Type B pancreatic cell (in vitro differentiated cells): ENCODE data around the gene KRT86. TPM values are rescaled to one million over a fixed set of nuclear protein-coding genes. Genes with fewer than 3 reads are reported as not detected.

Source experiments
- DNase-seq: peaks from one replicate; pipeline ENCODE4 v3.0.0; 2021; ENCODE audit warnings: mixed read lengths; ENCODE audit not compliant: unreplicated experiment; ENCODE audit errors: extremely low spot score
- H3K27ac Mint-ChIP-seq: 2 replicates; pipeline ENCODE4 v1.8.0; 2021; ENCODE audit warnings: mild to moderate bottlenecking, mixed read lengths
- H3K27me3 Mint-ChIP-seq: 2 replicates; pipeline ENCODE4 v1.8.0; 2021; ENCODE audit warnings: mixed read lengths
- H3K36me3 Mint-ChIP-seq: 2 replicates; pipeline ENCODE4 v1.8.0; 2021; ENCODE audit warnings: mixed read lengths
- H3K4me1 Mint-ChIP-seq: one replicate; pipeline ENCODE4 v1.8.0; 2021; ENCODE audit warnings: mixed read lengths; ENCODE audit not compliant: unreplicated experiment
- H3K4me3 Mint-ChIP-seq: 2 replicates; pipeline ENCODE4 v1.8.0; 2021; ENCODE audit warnings: mild to moderate bottlenecking, mixed read lengths
- H3K9me3 Mint-ChIP-seq: 2 replicates; pipeline ENCODE4 v1.8.0; 2021; ENCODE audit warnings: mixed read lengths
- total RNA-seq: library from RNA; stranded (reverse); gene quantifications from 2 replicates; pipeline ENCODE4 v1.2.1, GENCODE V29; 2021; ENCODE audit warnings: low replicate concordance
- TF ChIP-seq, protein P1 (sequence below): fragments of 200-600 bp; sonication (generic); conservative IDR thresholded peaks from 2 replicates; pipeline ENCODE4 v1.5.0; 2021; ENCODE audit warnings: antibody characterized with exemption, mild to moderate bottlenecking

Gene KRT86
- total RNA-seq, 1 donor from 2014 or later, result 0.14 TPM

DNA sequence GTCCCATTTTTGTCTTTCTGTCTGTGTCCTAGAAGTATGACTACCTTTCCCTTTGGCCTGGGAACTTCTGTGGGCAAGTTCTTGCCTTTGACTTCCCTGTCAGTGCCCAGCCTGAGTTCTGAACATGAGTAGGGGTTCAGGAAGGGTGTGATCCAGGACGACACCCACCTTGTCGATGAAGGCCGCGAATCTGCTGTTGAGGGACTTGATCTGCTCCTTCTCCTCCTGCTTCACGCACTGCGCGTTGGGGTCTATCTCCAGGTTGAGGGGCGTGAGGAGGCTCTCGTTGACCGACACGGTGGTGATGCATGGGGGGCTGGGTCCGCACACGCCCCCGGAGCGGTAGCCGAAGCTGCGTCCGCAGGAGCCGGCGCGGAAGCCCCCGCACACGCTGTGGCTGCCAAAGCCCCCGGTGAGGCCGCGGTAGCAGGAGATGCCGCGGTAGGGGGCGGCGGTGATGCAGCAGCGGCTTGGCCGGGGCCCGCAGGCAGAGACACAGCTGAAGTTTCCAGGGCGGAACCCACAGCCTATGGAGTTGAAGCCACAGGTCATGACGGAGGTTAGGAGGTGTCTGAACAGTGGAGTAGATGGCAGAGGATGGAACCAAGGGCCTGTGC lies 46.4 kb downstream of the KRT86 start, which contains the start of gene KRT83:
TSS of gene KRT83 (minus strand) at position 615 of the 617 bp plus-strand sequence. CDS start at position 552, 63 bp downstream.
- Mint-ChIP-seq H3K4me3 (no peak within 1 kb of the TSS), H3K9me3 (no peaks in the 10 kb centered on the region), H3K36me3 (no peaks in the 10 kb centered on the region), H3K4me1 (no peaks in the 10 kb centered on the region), H3K27ac (no peak within 1 kb of the TSS), H3K27me3 (peaks cover 54% of the 10 kb centered on the region)
- DNase-seq, result no peak
- TF ChIP-seq, protein P1, sequence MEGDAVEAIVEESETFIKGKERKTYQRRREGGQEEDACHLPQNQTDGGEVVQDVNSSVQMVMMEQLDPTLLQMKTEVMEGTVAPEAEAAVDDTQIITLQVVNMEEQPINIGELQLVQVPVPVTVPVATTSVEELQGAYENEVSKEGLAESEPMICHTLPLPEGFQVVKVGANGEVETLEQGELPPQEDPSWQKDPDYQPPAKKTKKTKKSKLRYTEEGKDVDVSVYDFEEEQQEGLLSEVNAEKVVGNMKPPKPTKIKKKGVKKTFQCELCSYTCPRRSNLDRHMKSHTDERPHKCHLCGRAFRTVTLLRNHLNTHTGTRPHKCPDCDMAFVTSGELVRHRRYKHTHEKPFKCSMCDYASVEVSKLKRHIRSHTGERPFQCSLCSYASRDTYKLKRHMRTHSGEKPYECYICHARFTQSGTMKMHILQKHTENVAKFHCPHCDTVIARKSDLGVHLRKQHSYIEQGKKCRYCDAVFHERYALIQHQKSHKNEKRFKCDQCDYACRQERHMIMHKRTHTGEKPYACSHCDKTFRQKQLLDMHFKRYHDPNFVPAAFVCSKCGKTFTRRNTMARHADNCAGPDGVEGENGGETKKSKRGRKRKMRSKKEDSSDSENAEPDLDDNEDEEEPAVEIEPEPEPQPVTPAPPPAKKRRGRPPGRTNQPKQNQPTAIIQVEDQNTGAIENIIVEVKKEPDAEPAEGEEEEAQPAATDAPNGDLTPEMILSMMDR, result no peak

DNA sequence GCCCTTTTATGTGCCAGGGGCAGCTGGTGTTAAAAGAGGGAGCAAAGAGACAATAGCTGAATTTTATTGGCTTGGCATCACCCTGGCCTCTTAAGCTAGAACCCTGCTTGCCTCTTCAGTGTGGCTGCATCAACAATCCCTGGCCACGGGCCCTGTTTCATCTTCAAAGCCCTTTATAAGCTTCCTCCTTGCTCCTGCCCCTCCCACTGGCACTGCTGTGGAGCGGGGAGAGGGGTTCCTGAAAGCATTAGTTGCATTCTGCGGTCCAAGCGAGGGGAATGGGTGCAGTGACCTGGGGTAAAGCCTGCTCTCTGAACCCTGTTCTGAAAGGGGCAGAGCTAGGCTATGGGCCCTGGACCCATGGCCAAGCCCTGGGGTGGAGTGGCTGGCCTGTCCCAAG lies 47.0 kb downstream of the KRT86 start:
- TF ChIP-seq, protein P1, result no peak
- Mint-ChIP-seq H3K27ac (no peak overlapping the region), H3K9me3 (no peaks in the 10 kb centered on the region), H3K36me3 (no peaks in the 10 kb centered on the region), H3K4me3 (no peak overlapping the region), H3K27me3 (peaks cover 54% of the 10 kb centered on the region), H3K4me1 (no peaks in the 10 kb centered on the region)
- DNase-seq, result no peak

DNA sequence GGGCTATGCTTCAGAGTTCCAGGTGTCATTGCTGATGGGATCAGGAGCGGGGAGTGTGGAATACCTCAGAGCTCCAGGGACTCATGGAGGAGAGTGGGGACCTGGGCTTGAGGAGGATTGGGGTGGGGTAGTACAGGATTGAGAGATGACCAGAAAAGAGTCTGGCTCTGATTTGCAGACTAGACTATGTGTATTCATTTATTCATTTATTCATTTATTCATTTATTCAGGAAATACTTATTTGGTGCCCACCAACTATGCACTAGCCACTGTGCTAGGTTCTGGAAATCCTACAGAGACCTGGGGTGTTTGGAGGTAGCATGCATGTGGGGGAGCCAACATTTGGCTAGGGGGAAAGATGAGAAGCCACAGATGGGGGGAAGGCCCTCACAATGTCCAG lies 47.6 kb downstream of the KRT86 start:
- Mint-ChIP-seq H3K4me1 (no peaks in the 10 kb centered on the region), H3K27ac (no peak overlapping the region), H3K27me3 (peaks cover 57% of the 10 kb centered on the region), H3K4me3 (no peak overlapping the region), H3K36me3 (no peaks in the 10 kb centered on the region), H3K9me3 (no peaks in the 10 kb centered on the region)
- DNase-seq, result no peak
- TF ChIP-seq, protein P1, result no peak

DNA sequence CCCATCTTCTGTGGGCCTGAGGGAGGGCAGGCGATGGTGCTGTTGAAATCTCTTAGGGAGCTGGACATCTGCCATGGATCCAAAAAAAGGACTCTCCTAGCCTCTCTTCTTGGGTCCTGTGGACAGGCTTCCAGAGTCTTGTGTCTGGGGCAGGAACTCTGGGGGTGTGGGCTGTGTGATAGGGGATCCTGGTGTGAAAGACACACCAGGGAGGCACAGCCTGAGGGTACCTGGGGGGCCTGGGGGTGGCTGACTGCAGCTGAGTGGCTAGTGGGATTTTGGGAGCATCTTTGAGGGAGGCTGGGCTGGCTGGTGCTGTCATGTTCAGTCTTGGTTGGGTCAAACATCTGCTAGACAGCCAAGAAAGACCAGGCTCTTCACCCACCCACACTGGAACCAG lies 48.6 kb downstream of the KRT86 start:
- no peak overlapping the region for H3K4me3 Mint-ChIP-seq
- no peak for DNase-seq
- no peaks in the 10 kb centered on the region for H3K36me3 Mint-ChIP-seq
- TF ChIP-seq, protein P1, result no peak
- H3K27ac Mint-ChIP-seq, result no peak overlapping the region
- H3K9me3 Mint-ChIP-seq, result no peaks in the 10 kb centered on the region
- peaks cover 63% of the 10 kb centered on the region for H3K27me3 Mint-ChIP-seq
- H3K4me1 Mint-ChIP-seq, result no peaks in the 10 kb centered on the region

DNA sequence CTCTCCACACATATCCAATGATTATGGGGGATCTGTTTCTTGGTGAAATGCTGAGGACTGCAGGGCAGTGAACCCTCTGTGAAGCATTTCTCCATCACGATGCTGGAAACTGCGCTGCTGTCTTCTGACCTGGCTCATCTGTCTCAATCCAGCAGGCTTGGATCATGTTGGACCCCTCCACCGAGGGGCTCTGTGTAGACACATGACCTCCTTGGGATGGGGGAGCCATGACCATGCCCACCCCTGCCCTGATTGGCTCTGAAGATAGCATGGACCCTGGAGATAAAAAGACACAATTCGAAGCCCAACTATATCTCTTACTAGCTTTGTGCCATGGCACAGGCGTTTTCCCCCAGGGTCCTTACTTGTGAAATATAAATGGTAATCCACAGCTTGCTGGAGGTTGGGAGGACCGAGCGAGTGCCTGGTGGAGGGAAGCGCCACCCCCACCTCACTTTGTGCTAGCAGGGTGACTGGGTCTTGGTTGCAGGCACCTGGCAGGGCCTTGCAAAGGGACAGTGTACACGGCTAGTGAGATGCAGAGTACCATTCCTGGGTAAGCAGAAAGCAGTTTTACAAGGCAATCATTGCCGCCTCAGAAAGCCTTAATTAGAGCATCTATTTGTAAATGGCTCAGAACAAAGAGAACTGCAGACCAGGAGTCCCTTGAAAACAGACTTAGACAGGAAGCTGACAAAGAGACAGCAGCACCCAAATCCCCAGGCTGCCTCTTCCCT lies 49.1 kb downstream of the KRT86 start:
- H3K36me3 Mint-ChIP-seq, result no peaks in the 10 kb centered on the region
- no peak overlapping the region for H3K27ac Mint-ChIP-seq
- no peak for DNase-seq
- peaks cover 59% of the 10 kb centered on the region for H3K27me3 Mint-ChIP-seq
- H3K4me3 Mint-ChIP-seq, result no peak overlapping the region
- H3K4me1 Mint-ChIP-seq, result no peaks in the 10 kb centered on the region
- TF ChIP-seq, protein P1, result no peak
- H3K9me3 Mint-ChIP-seq, result no peaks in the 10 kb centered on the region
